Nephron progenitor cell (in vitro differentiated cells): ENCODE measurements around the gene LUZP2.

Experiments
- DNase-seq: peaks from one replicate; pipeline ENCODE4 v3.0.0; 2021
- H3K27ac Mint-ChIP-seq: 2 replicates; pipeline ENCODE4 v1.8.0; 2021; ENCODE audit warnings: mild to moderate bottlenecking, moderate library complexity, mixed read lengths
- H3K27me3 Mint-ChIP-seq: 2 replicates; pipeline ENCODE4 v1.8.0; 2021; ENCODE audit warnings: mild to moderate bottlenecking, low read depth, mixed read lengths; ENCODE audit not compliant: poor library complexity
- H3K36me3 Mint-ChIP-seq: 2 replicates; pipeline ENCODE4 v1.8.0; 2021; ENCODE audit warnings: low read depth, mixed read lengths
- H3K4me1 Mint-ChIP-seq: 2 replicates; pipeline ENCODE4 v1.8.0; 2021; ENCODE audit warnings: mixed read lengths
- H3K4me3 Mint-ChIP-seq: 2 replicates; pipeline ENCODE4 v1.8.0; 2021; ENCODE audit warnings: mild to moderate bottlenecking, moderate library complexity, mixed read lengths
- H3K9me3 Mint-ChIP-seq: 2 replicates; pipeline ENCODE4 v1.8.0; 2021; ENCODE audit warnings: mild to moderate bottlenecking, moderate library complexity, mixed read lengths
- TF ChIP-seq, protein P1 (sequence below): fragments of 200-600 bp; sonication (generic); IDR thresholded peaks from 2 replicates; pipeline ENCODE4 v1.5.0; 2021; ENCODE audit warnings: antibody characterized with exemption

The LUZP2 gene

GRCh38 chr11:24587635-24588034 is 90.8 kb downstream of the LUZP2 start:
- TF ChIP-seq, protein P1, sequence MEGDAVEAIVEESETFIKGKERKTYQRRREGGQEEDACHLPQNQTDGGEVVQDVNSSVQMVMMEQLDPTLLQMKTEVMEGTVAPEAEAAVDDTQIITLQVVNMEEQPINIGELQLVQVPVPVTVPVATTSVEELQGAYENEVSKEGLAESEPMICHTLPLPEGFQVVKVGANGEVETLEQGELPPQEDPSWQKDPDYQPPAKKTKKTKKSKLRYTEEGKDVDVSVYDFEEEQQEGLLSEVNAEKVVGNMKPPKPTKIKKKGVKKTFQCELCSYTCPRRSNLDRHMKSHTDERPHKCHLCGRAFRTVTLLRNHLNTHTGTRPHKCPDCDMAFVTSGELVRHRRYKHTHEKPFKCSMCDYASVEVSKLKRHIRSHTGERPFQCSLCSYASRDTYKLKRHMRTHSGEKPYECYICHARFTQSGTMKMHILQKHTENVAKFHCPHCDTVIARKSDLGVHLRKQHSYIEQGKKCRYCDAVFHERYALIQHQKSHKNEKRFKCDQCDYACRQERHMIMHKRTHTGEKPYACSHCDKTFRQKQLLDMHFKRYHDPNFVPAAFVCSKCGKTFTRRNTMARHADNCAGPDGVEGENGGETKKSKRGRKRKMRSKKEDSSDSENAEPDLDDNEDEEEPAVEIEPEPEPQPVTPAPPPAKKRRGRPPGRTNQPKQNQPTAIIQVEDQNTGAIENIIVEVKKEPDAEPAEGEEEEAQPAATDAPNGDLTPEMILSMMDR, result no peak
- Mint-ChIP-seq H3K9me3 (no peaks in the 10 kb centered on the region), H3K27ac (no peak overlapping the region), H3K4me1 (peaks cover 5% of the 10 kb centered on the region), H3K4me3 (no peak overlapping the region), H3K27me3 (no peaks in the 10 kb centered on the region), H3K36me3 (no peaks in the 10 kb centered on the region)
- no peak for DNase-seq

- H3K27ac Mint-ChIP-seq, result no peak overlapping the region
- TF ChIP-seq, protein P1, result no peak
These were observed 91.2 kb downstream of the LUZP2 start for GRCh38 chr11:24588081-24588480.

GRCh38 chr11:24589064-24589463 is 92.2 kb downstream of the LUZP2 start:
- Mint-ChIP-seq H3K27me3 (no peaks in the 10 kb centered on the region), H3K27ac (no peak overlapping the region), H3K4me3 (no peak overlapping the region), H3K9me3 (no peaks in the 10 kb centered on the region), H3K4me1 (peaks cover 5% of the 10 kb centered on the region), H3K36me3 (no peaks in the 10 kb centered on the region)
- DNase-seq, result no peak
- TF ChIP-seq, protein P1, result no peak

More at GRCh38 chr11:24588081-24588480, 91.2 kb downstream of the LUZP2 start:
- no peak for DNase-seq
- Mint-ChIP-seq H3K27me3 (no peaks in the 10 kb centered on the region), H3K4me1 (peaks cover 5% of the 10 kb centered on the region), H3K36me3 (no peaks in the 10 kb centered on the region), H3K9me3 (no peaks in the 10 kb centered on the region), H3K4me3 (no peak overlapping the region)

DNA sequence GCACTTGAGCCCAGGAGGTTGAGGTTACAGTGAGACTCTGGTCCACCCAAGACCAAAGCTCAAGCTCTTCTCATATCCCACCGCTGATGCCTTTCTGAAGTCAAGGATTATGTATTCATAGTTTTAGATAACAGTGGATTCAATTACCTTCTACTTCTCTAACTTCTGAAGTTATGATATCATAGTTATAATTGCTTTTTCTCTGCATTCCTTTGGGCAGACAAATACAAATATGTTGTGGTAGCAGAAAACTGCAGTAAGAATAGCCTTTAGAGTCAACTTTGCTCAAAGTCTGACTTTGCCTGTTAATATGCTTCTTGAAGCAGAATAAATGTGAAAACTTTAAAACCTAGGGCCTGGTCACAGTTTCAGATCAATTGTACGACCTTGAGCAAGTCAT is 94.4 kb downstream of the LUZP2 start:
- Mint-ChIP-seq H3K4me1 (peaks cover 5% of the 10 kb centered on the region), H3K4me3 (no peak overlapping the region)
- no peak for DNase-seq

DNA sequence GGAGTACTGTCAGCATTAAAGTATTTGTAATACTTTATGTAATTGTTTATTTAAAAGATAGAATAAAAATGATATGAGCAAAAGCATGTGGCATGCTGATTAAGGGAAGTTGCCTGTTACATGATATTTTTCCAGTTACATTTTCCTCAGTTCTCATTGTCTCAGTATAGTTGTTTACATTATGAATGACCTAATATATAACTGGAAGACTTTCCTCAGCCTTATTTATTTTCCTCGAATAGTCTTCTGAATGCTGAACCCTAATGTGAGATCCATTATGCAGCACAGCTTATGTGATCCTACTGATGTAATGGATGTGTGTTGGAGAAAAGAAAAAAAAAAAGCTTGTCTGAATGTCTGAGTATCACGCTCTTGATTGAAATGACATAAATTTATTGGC is 95.5 kb downstream of the LUZP2 start:
- Mint-ChIP-seq H3K36me3 (no peaks in the 10 kb centered on the region), H3K27me3 (no peaks in the 10 kb centered on the region), H3K4me1 (peaks cover 5% of the 10 kb centered on the region), H3K27ac (no peak overlapping the region), H3K4me3 (no peak overlapping the region), H3K9me3 (no peaks in the 10 kb centered on the region)
- TF ChIP-seq, protein P1, result no peak
- no peak for DNase-seq

More for the DNA sequence above, 94.4 kb downstream of the LUZP2 start:
- no peaks in the 10 kb centered on the region for H3K27me3 Mint-ChIP-seq
- H3K27ac Mint-ChIP-seq, result no peak overlapping the region
- no peaks in the 10 kb centered on the region for H3K36me3 Mint-ChIP-seq
- TF ChIP-seq, protein P1, result no peak
- H3K9me3 Mint-ChIP-seq, result no peaks in the 10 kb centered on the region

DNA sequence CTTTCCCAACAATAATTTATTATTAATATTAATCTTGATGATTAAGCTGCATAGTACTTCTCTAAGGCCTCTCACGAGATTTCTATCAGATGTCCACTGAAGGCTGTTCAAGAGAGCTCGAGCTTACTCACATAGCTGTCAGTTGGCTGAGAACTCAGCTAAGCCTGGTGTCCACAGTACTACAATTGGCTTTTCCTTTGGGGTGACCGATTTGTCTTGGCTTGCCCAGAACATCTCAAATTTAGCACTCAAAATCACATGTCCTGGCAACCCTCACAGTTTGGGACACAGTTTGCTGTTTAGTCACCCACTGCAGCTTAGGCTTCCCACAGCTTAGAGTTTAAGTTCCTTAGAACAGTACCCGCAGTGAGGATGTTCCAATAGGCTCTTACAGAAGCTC is 96.5 kb downstream of the LUZP2 start:
- TF ChIP-seq, protein P1, result no peak
- no peaks in the 10 kb centered on the region for H3K4me1 Mint-ChIP-seq

More for the DNA sequence above, 96.5 kb downstream of the LUZP2 start:
- Mint-ChIP-seq H3K4me3 (no peak overlapping the region), H3K27me3 (no peaks in the 10 kb centered on the region), H3K9me3 (no peaks in the 10 kb centered on the region), H3K27ac (no peak overlapping the region), H3K36me3 (no peaks in the 10 kb centered on the region)
- DNase-seq, result no peak
